SU-DHL-6 (cell line): Measurements from ENCODE around the gene DLG3.

Experiments
- H2AFZ ChIP-seq: fragments of 200-600 bp; sonication (generic); 2 replicates; pipeline ENCODE4 v1.6.1; 2014; ENCODE audit warnings: low read depth, mild to moderate bottlenecking, moderate library complexity, mixed read lengths, antibody characterized with exemption, low read length; ENCODE audit not compliant: severe bottlenecking
- H3F3A ChIP-seq: fragments of 200-600 bp; shearing (Covaris generic); 2 replicates; pipeline ENCODE4 v1.6.0; 2016; ENCODE audit warnings: antibody characterized with exemption, mild to moderate bottlenecking; ENCODE audit not compliant: insufficient read depth
- H3K27ac ChIP-seq: fragments of 200-600 bp; sonication (generic); 2 replicates; pipeline ENCODE4 v1.5.1; 2016; ENCODE audit warnings: low read depth, mild to moderate bottlenecking, low read length, moderate library complexity, mixed read lengths
- H3K27me3 ChIP-seq: fragments of 200-600 bp; sonication (generic), shearing (Covaris generic); 2 replicates; pipeline ENCODE4 v1.6.0; 2014; ENCODE audit warnings: mild to moderate bottlenecking, low read length
- H3K36me3 ChIP-seq: fragments of 200-600 bp; sonication (generic); 2 replicates; pipeline ENCODE4 v1.6.1; 2014; ENCODE audit warnings: mild to moderate bottlenecking, low read length, mixed read lengths
- H3K4me2 ChIP-seq: fragments of 300-600, 200-600 bp; shearing (Covaris generic), sonication (generic); 2 replicates; pipeline ENCODE4 v1.6.0; 2014; ENCODE audit warnings: low read length, low read depth, mild to moderate bottlenecking; ENCODE audit not compliant: poor library complexity, severe bottlenecking
- H3K4me3 ChIP-seq: fragments of 200-600 bp; sonication (generic); 2 replicates; pipeline ENCODE4 v1.5.1; 2014; ENCODE audit warnings: antibody characterized with exemption, low read length, mild to moderate bottlenecking, mixed read lengths; ENCODE audit not compliant: insufficient read depth, poor library complexity, severe bottlenecking
- H3K79me2 ChIP-seq: fragments of 200-600 bp; sonication (generic); 2 replicates; pipeline ENCODE4 v1.6.1; 2014; ENCODE audit warnings: mild to moderate bottlenecking, low read length, moderate library complexity; ENCODE audit not compliant: insufficient read depth
- H3K9ac ChIP-seq: fragments of 200-600 bp; sonication (generic); 2 replicates; pipeline ENCODE4 v1.7.0; 2014; ENCODE audit warnings: mild to moderate bottlenecking, low read length
- H3K9me2 ChIP-seq: fragments of 200-600 bp; sonication (generic); replicated peaks from 2 replicates; pipeline ENCODE4 v1.6.1; 2014; ENCODE audit warnings: low read length; ENCODE audit not compliant: insufficient read depth
- H3K9me3 ChIP-seq: fragments of 200-600 bp; sonication (generic); 2 replicates; pipeline ENCODE4 v1.6.1; 2014; ENCODE audit warnings: low read length, mixed read lengths; ENCODE audit not compliant: insufficient read depth
- H4K20me1 ChIP-seq: fragments of 200-600 bp; sonication (generic); 2 replicates; pipeline ENCODE4 v1.6.1; 2014; ENCODE audit warnings: low read depth, mild to moderate bottlenecking, antibody characterized with exemption, low read length, moderate library complexity, mixed read lengths
- CTCF ChIP-seq: fragments of 200-600 bp; sonication (generic); IDR thresholded peaks from one replicate; pipeline ENCODE4 v1.5.1; 2017; ENCODE audit warnings: antibody characterized with exemption, mild to moderate bottlenecking, low read length, moderate library complexity; ENCODE audit not compliant: insufficient read depth, poor library complexity, severe bottlenecking
- EZH2phosphoT487 ChIP-seq: fragments of 200-600 bp; sonication (generic), shearing (Covaris generic); conservative IDR thresholded peaks from 2 replicates; pipeline ENCODE4 v1.6.1; 2018; ENCODE audit warnings: mild to moderate bottlenecking, antibody characterized with exemption, low read length, moderate library complexity, mixed read lengths

DLG3 gene

GRCh38 chrX:70497026-70497425 lies 52.4 kb downstream of the DLG3 start:
- Histone ChIP-seq H4K20me1 (no peaks in the 10 kb centered on the region), H2AFZ (no peak overlapping the region), H3F3A (no peaks in the 10 kb centered on the region), H3K36me3 (no peaks in the 10 kb centered on the region), H3K27me3 (no peaks in the 10 kb centered on the region), H3K79me2 (no peaks in the 10 kb centered on the region), H3K9ac (no peak overlapping the region), H3K9me2 (no peaks in the 10 kb centered on the region), H3K27ac (no peak overlapping the region), H3K9me3 (no peaks in the 10 kb centered on the region), H3K4me3 (no peak overlapping the region), H3K4me2 (no peak overlapping the region)
- TF ChIP-seq CTCF, result no peak
- no peak for TF ChIP-seq EZH2phosphoT487

- H3K4me3 ChIP-seq, result no peak overlapping the region
- no peaks in the 10 kb centered on the region for H3K9me2 ChIP-seq
- no peak overlapping the region for H3K27ac ChIP-seq
- no peak overlapping the region for H3K9ac ChIP-seq
- H3F3A ChIP-seq, result no peaks in the 10 kb centered on the region
- H3K9me3 ChIP-seq, result no peaks in the 10 kb centered on the region
- H3K4me2 ChIP-seq, result no peak overlapping the region
- no peaks in the 10 kb centered on the region for H3K79me2 ChIP-seq
- no peaks in the 10 kb centered on the region for H4K20me1 ChIP-seq
- H2AFZ ChIP-seq, result no peak overlapping the region
- H3K36me3 ChIP-seq, result no peaks in the 10 kb centered on the region
- H3K27me3 ChIP-seq, result no peaks in the 10 kb centered on the region
- TF ChIP-seq EZH2phosphoT487 (no peak), CTCF (no peak)
Measured at GRCh38 chrX:70498129-70498528, 53.5 kb downstream of the DLG3 start.

- H3F3A ChIP-seq, result no peaks in the 10 kb centered on the region
- no peak overlapping the region for H2AFZ ChIP-seq
- no peaks in the 10 kb centered on the region for H3K36me3 ChIP-seq
- H3K4me2 ChIP-seq, result no peak overlapping the region
- no peak overlapping the region for H3K9ac ChIP-seq
- H3K27me3 ChIP-seq, result no peaks in the 10 kb centered on the region
- TF ChIP-seq CTCF, result no peak
- no peak for TF ChIP-seq EZH2phosphoT487
- H3K9me3 ChIP-seq, result no peaks in the 10 kb centered on the region
- H3K4me3 ChIP-seq, result no peak overlapping the region
- H3K9me2 ChIP-seq, result no peaks in the 10 kb centered on the region
- H3K27ac ChIP-seq, result no peak overlapping the region
- H4K20me1 ChIP-seq, result no peaks in the 10 kb centered on the region
- H3K79me2 ChIP-seq, result no peaks in the 10 kb centered on the region
Measured at GRCh38 chrX:70500826-70501225, 56.2 kb downstream of the DLG3 start.
